ENCODE data around the gene SGK2.
A peak's percentile ranks its signal among the peaks of the same experiment; 100 is the strongest.
"Not testable (repeated sequence)": the region's sequence is repeated elsewhere in the genome, so short reads cannot be mapped to it uniquely, and the experiment has no call there.

SGK2 gene

GRCh38 chr20:43564993-43565757 is 6.3 kb downstream of the SGK2 start:
- no peak for DNase-seq

GRCh38 chr20:43565758-43566104 is 6.9 kb downstream of the SGK2 start:
- DNase-seq: no peak

GRCh38 chr20:43567477-43567876 is 8.7 kb downstream of the SGK2 start:
- DNase-seq: no peak

- no peak for DNase-seq
These were observed 9.9 kb downstream of the SGK2 start for GRCh38 chr20:43568706-43569105.

GRCh38 chr20:43569282-43569681 is 10.5 kb downstream of the SGK2 start:
- DNase-seq: no peak

- no peak for DNase-seq
These were observed 11.7 kb downstream of the SGK2 start for GRCh38 chr20:43570496-43570895.

- no peak for DNase-seq
These were observed 12.5 kb downstream of the SGK2 start for GRCh38 chr20:43571310-43571709.

DNA sequence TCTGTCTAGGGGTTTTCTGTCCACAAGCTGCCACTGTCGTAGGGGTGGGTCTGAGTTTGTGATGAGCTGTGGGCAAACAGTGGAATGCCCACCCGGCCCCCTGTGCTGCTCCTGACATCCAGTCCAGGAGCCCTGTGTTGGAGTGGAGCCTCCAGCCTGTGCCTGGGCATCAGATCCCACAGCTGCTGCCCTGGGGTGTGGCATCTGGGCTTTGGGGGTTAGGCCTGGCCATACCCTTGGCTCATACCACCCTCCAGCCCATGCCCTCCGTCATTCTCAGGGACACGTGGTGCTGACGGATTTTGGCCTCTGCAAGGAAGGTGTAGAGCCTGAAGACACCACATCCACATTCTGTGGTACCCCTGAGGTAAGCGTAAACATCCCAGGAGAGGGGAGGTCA is 12.9 kb downstream of the SGK2 start:
- DNase-seq: no peak

- DNase-seq: no peak
These were observed 14.1 kb downstream of the SGK2 start for GRCh38 chr20:43572891-43573290.

GRCh38 chr20:43576108-43576507 is 17.3 kb downstream of the SGK2 start:
- no peak for DNase-seq

DNA sequence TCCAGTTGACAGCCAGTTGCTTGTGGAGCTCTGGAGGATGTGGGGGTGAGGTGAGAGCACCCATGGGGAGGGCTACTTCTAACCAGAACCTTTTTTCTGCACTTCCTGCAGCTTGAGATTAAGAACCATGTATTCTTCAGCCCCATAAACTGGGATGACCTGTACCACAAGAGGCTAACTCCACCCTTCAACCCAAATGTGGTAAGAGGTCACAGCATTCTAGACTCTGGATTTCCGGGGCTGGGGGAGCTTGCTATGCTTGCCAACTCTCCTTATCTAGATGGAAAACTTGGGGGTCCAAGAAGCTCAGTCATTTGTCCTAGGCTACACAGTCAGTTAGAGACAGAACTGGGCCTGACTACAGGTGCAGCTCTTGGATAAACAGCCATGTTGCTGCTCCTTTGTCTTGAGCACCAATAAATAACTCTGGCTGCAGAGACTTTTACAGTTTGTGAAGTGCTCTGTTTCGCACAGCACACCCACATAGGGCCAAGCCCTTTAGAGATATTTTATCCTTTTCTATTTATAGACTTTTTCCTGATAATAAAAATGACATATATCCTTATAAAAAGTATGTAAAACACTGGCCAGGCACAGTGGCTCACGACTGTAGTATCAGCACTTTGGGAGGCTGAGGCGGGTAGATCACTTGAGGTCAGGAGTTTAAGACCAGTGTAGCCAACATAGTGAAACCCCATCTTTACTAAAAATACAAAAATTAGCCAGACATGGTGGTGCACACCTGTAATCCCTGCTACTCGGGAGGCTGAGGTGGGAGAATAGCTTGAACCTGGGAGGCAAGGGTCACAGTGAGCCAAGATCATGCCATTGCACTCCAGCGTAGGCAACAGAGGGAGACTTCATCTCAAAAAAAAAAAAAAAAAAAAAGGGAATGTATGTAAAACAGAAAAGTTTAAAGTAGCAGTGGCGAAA is 21.3 kb downstream of the SGK2 start:
- DNase-seq: no peak

DNA sequence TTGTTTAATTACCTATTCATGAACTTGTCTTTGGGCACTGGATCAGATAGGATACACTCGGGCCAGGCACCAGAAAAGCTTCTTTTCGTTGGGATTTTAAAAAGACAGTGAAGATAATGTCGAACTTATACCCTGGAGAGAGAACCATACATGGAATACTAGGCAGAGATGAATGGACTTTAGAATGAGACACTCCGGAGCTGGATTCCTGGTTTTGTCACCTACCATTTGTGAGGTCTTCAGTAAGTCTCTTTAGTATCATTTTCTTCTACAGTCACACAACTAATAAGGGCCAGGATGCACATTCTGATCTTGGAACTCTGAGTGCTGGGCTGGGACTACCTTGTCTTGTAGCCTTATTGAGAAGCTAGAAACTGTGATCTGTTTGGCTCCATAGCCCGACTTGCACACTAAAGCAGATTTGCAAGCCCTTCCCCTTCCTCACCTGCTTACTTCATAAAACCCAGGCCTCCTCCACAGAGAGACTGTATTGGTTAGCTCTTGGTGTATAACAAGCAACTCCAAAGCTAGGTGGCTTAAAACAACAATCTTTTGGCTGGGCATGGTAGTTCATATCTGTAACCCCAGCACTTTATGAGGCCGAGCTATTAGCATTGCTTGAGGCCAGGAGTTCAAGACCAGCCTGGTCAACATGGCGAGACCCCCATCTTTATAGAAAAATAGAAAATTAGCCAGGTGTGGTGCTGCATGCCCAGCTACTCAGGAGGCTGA is 24.5 kb downstream of the SGK2 start:
- no peak for DNase-seq

- DNase-seq: peak; percentile 83
These were observed 25.2 kb downstream of the SGK2 start for GRCh38 chr20:43583982-43584432.

DNA sequence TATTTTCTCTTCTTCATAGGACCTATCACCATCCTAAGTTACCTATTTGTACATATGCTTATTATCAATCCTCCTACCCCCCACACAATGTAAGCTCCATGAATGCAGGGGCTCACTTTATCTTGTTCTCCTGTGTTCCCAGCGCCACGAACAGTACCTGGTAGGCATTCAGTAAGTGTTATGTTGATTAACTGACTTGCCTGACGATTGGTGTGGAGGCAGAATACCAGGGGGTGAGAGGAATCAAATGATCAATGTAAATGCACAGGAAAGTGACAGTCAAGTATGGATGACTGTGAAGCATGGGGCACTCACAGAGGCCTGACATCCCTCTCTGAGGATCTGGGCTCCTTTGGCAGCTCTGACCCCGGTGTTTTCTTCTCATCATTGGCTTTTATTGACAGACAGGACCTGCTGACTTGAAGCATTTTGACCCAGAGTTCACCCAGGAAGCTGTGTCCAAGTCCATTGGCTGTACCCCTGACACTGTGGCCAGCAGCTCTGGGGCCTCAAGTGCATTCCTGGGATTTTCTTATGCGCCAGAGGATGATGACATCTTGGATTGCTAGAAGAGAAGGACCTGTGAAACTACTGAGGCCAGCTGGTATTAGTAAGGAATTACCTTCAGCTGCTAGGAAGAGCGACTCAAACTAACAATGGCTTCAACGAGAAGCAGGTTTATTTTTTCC is 25.8 kb downstream of the SGK2 start:
- peak; percentile 1 for DNase-seq

GRCh38 chr20:43586641-43587040 is 27.8 kb downstream of the SGK2 start:
- DNase-seq: no peak

DNA sequence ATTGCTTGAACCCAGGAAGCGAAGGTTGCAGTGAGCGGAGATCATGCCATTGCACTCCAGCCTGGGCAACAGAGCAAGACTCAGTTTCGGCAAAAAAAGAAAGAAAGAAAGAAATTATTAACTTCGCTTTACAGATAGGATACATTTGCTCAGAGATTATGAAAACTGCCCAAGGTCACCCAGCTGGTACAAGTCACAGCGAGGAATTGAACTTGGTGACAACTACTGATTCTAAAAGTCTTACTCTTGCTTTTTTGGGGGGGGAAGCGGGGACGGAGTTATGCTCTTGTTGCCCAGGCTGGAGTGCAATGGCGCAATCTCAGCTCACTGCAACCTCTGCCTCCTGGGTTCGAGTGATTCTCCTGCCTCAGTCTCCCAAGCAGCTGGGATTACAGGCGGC is 29.7 kb downstream of the SGK2 start:
- not testable (repeated sequence) for DNase-seq

GRCh38 chr20:43590036-43590391 is 31.2 kb downstream of the SGK2 start:
- DNase-seq: no peak

GRCh38 chr20:43590392-43591303 is 31.8 kb downstream of the SGK2 start, which contains the start of gene IFT52:
Gene IFT52 (plus strand): TSS chr20:43590937. CDS start chr20:43594699, 3,762 bp downstream.
- DNase-seq: peak; percentile 79

- DNase-seq: not testable (repeated sequence)
These were observed 43.1 kb downstream of the SGK2 start for GRCh38 chr20:43601960-43602359.

- peak; percentile 65 for DNase-seq
These were observed 44.3 kb downstream of the SGK2 start for GRCh38 chr20:43603124-43603523.

GRCh38 chr20:43605715-43606114 is 46.9 kb downstream of the SGK2 start:
- no peak for DNase-seq

- not testable (repeated sequence) for DNase-seq
These were observed 48.5 kb downstream of the SGK2 start for GRCh38 chr20:43607278-43607677.
